Measurements from ENCODE around the gene C20orf204. TPM values are rescaled to one million over a fixed set of nuclear protein-coding genes. Genes with fewer than 3 reads are reported as not detected.

The C20orf204 gene
- total RNA-seq, 3 donors from 2014 or later (not counting 1 experiment from before 2014, with no cell fraction given), result 4.3 to 5.5 (median 5.3) TPM

DNA sequence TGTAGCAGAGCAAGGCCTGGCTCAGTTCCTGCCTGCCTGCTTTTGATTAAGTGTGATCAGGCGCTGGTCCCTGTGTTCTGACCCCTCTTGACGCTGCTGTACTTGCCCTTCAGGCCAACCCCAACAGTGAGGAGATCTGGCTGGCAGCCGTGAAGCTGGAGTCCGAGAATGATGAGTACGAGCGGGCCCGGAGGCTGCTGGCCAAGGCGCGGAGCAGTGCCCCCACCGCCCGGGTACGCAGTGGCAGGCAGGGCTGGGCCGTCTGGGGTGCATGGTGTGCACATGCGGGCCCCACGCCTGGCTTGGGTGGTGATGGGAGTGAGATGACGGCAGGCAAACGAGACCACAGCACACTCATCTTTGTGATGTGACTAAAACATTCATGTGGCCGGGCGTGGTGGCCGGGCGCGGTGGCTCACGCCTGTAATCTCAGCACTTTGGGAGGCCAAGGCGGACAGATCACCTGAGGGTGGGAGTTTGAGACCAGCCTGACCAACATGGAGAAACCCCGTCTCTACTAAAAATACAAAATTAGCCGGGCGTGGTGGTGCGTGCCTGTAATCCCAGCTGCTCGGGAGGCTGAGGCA lies 10.1 kb upstream of the C20orf204 start:
- ATAC-seq, result no peak

DNA sequence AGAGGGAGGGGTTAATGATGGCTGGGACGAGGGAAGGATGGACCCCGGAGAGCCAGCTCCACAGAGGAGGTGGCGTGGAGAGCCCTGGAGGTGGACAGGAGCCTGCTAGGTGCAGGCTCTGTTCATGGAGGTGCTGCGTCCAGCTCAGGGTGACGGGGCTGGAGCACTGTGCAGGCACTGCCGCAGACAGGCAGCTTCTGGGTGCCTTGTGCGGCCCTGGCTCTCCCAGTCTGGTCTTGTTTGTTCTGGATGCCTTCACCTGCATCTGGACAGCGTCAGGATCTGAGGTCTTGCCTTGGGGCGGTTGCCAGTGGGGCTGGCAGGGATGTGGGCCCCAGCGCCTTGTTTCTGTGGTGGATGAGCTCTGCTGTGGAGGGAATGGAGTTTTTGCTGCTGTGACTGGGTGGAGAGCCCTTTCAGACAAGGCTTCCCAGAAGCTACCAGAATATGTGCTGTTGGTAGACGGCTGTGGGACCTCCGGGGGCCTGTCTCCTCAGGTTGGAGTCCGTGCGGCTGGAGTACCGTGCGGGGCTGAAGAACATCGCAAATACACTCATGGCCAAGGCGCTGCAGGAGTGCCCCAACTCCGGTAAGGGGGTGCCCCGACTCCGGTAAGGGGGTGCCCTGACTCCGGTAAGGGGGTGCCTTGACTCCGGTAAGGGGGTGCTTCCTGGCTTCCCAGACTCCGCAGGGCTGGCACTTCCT lies 7.8 kb upstream of the C20orf204 start:
- Histone ChIP-seq H3K4me1 (ENCODE audit: control insufficient read depth, insufficient read depth, low read length) (no peaks in the 10 kb centered on the region), H3K27ac (ENCODE audit: low read length) (no peak overlapping the region), H3K36me3 (ENCODE audit: control insufficient read depth, insufficient read depth, low read length) (peaks cover 91% of the 10 kb centered on the region), H3K27me3 (ENCODE audit: control insufficient read depth, insufficient read depth, low read length) (no peaks in the 10 kb centered on the region), H3K9me3 (ENCODE audit: control insufficient read depth, insufficient read depth, low read length) (no peaks in the 10 kb centered on the region), H3K4me3 (ENCODE audit: low read length) (no peak overlapping the region)
- 98% methylated on average over 24 of the region's 24 CpGs for WGBS (ENCODE audit: insufficient coverage)
- no peak for ATAC-seq
- Mint-ChIP-seq H3K27ac (no peak overlapping the region), H3K4me3 (no peak overlapping the region), H3K27me3 (ENCODE audit: low read depth in 2 of 2) (no peaks in the 10 kb centered on the region), H3K36me3 (no peaks in the 10 kb centered on the region), H3K9me3 (no peaks in the 10 kb centered on the region), H3K4me1 (peaks cover 0 to 6% of the 10 kb centered on the region in 2 donors)
- DNase-seq, result no peak
- TF ChIP-seq, protein P1, sequence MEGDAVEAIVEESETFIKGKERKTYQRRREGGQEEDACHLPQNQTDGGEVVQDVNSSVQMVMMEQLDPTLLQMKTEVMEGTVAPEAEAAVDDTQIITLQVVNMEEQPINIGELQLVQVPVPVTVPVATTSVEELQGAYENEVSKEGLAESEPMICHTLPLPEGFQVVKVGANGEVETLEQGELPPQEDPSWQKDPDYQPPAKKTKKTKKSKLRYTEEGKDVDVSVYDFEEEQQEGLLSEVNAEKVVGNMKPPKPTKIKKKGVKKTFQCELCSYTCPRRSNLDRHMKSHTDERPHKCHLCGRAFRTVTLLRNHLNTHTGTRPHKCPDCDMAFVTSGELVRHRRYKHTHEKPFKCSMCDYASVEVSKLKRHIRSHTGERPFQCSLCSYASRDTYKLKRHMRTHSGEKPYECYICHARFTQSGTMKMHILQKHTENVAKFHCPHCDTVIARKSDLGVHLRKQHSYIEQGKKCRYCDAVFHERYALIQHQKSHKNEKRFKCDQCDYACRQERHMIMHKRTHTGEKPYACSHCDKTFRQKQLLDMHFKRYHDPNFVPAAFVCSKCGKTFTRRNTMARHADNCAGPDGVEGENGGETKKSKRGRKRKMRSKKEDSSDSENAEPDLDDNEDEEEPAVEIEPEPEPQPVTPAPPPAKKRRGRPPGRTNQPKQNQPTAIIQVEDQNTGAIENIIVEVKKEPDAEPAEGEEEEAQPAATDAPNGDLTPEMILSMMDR (IDR thresholded peaks at IDR 0.05), result no peak
- intact Hi-C loops (cut with micrococcal nuclease), result no loop called here

More for the DNA sequence above, 10.1 kb upstream of the C20orf204 start:
- no peak overlapping the region for H3K4me3 Mint-ChIP-seq
- no peaks in the 10 kb centered on the region for H3K4me1 ChIP-seq (ENCODE audit: control insufficient read depth, insufficient read depth, low read length)
- no peaks in the 10 kb centered on the region for H3K9me3 ChIP-seq (ENCODE audit: control insufficient read depth, insufficient read depth, low read length)
- 93% methylated on average over 29 of the region's 29 CpGs for WGBS (ENCODE audit: insufficient coverage)
- peaks cover 89% of the 10 kb centered on the region for H3K36me3 ChIP-seq (ENCODE audit: control insufficient read depth, insufficient read depth, low read length)
- no peaks in the 10 kb centered on the region for H3K9me3 Mint-ChIP-seq
- H3K27ac ChIP-seq (ENCODE audit: low read length), result no peak overlapping the region
- intact Hi-C loops (cut with micrococcal nuclease), result no loop called here
- no peaks in the 10 kb centered on the region for H3K36me3 Mint-ChIP-seq
- TF ChIP-seq, protein P1 (IDR thresholded peaks at IDR 0.05), result no peak
- H3K4me3 ChIP-seq (ENCODE audit: low read length), result no peak overlapping the region
- no peak for DNase-seq
- no peaks in the 10 kb centered on the region for H3K27me3 ChIP-seq (ENCODE audit: control insufficient read depth, insufficient read depth, low read length)
- no peak overlapping the region for H3K27ac Mint-ChIP-seq
- peaks cover 0 to 6% of the 10 kb centered on the region in 2 donors for H3K4me1 Mint-ChIP-seq
- no peaks in the 10 kb centered on the region for H3K27me3 Mint-ChIP-seq (ENCODE audit: low read depth in 2 of 2)

DNA sequence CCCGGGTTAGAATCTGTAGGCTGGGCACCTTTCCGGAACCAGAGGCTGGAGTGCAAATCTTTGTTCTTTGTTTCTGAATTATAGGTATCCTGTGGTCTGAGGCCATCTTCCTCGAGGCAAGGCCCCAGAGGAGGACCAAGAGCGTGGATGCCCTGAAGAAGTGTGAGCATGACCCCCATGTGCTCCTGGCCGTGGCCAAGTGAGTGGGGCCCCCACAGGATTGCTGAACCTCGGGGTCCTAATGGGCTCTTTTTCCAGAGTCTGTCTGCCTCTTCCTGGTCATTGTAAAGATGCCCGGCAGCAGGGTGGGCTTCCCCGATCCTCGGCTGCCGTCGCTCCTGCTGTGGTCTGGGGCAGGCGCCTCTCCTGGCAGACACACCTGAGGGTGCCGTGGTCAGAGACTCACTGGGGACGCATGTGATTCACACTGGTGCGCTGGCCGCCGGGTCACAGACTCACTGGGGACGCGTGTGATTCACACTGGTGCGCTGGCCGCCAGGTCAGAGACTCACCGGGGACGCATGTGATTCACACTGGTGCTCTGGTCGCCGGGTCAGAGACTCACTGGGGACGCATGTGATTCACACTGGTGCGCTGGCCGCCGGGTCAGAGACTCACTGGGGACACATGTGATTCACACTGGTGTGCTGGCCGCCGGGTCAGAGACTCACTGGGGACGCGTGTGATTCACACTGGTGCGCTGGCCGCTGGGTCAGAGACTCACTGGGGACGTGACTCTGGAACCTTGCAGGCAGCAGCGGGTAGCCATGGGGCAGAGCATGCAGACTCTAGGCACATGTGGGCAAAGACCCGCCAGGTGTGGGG lies 6.5 kb upstream of the C20orf204 start:
- 96% methylated on average over 38 of the region's 38 CpGs for WGBS (ENCODE audit: insufficient coverage)
- DNase-seq (no peak), ATAC-seq (no peak)
- Histone ChIP-seq H3K9me3 (ENCODE audit: control insufficient read depth, insufficient read depth, low read length) (no peaks in the 10 kb centered on the region), H3K4me3 (ENCODE audit: low read length) (no peak overlapping the region), H3K4me1 (ENCODE audit: control insufficient read depth, insufficient read depth, low read length) (peaks cover 7% of the 10 kb centered on the region), H3K36me3 (ENCODE audit: control insufficient read depth, insufficient read depth, low read length) (peaks cover 80% of the 10 kb centered on the region), H3K27ac (ENCODE audit: low read length) (no peak overlapping the region), H3K27me3 (ENCODE audit: control insufficient read depth, insufficient read depth, low read length) (no peaks in the 10 kb centered on the region)
- intact Hi-C loops (cut with micrococcal nuclease), result no loop called here
- H3K4me1 Mint-ChIP-seq, result no peaks in the 10 kb centered on the region
- no peaks in the 10 kb centered on the region for H3K27me3 Mint-ChIP-seq (ENCODE audit: low read depth in 2 of 2)
- TF ChIP-seq, protein P1 (IDR thresholded peaks at IDR 0.05), result no peak
- no peak overlapping the region for H3K4me3 Mint-ChIP-seq
- no peak overlapping the region for H3K27ac Mint-ChIP-seq
- no peaks in the 10 kb centered on the region for H3K36me3 Mint-ChIP-seq
- H3K9me3 Mint-ChIP-seq, result no peaks in the 10 kb centered on the region
